Neural progenitor cell (in vitro differentiated cells): ENCODE measurements around the gene AOC1. TPM values are rescaled to one million over a fixed set of nuclear protein-coding genes. Genes with fewer than 3 reads are reported as not detected.

Experiments
- DNase-seq: peaks from one replicate; pipeline ENCODE4 v3.0.0-alpha.2; 2016; ENCODE audit warnings: low spot score
- H2AFZ ChIP-seq: fragments of 200-600 bp; sonication (generic); replicated peaks from 2 replicates; pipeline ENCODE4 v1.6.1; 2016; ENCODE audit warnings: antibody characterized with exemption
- H3F3A ChIP-seq: fragments of 200-600 bp; sonication (generic); 2 replicates; pipeline ENCODE4 v1.6.1; 2016; ENCODE audit warnings: antibody characterized with exemption, low read depth
- H3K27ac ChIP-seq: fragments of 200-600 bp; sonication (generic); 2 replicates; pipeline ENCODE4 v1.5.1; 2016; ENCODE audit warnings: mild to moderate bottlenecking
- H3K27me3 ChIP-seq: fragments of 200-600 bp; sonication (generic); 2 replicates; pipeline ENCODE4 v1.6.1; 2016; ENCODE audit warnings: mild to moderate bottlenecking, moderate library complexity
- H3K36me3 ChIP-seq: fragments of 200-600 bp; sonication (generic); 2 replicates; pipeline ENCODE4 v1.5.1; 2016
- H3K4me1 ChIP-seq: fragments of 200-600 bp; sonication (generic); 2 replicates; pipeline ENCODE4 v1.6.1; 2016; ENCODE audit warnings: mixed run types
- H3K4me2 ChIP-seq: fragments of 200-600 bp; sonication (generic); 2 replicates; pipeline ENCODE4 v1.6.1; 2016
- H3K4me3 ChIP-seq: fragments of 200-600 bp; sonication (generic); 2 replicates; pipeline ENCODE4 v1.5.1; 2016
- H3K79me2 ChIP-seq: fragments of 200-600 bp; sonication (generic); 2 replicates; pipeline ENCODE4 v1.6.1; 2016; ENCODE audit warnings: low read depth
- H3K9ac ChIP-seq: fragments of 200-600 bp; sonication (generic); 2 replicates; pipeline ENCODE4 v1.6.1; 2016
- H3K9me3 ChIP-seq: fragments of 200-600 bp; sonication (generic); 2 replicates; pipeline ENCODE4 v1.5.1; 2016; ENCODE audit warnings: low read depth
- H4K20me1 ChIP-seq: fragments of 200-600 bp; sonication (generic); 2 replicates; pipeline ENCODE4 v1.6.1; 2016; ENCODE audit warnings: low read depth
- H3K27ac Mint-ChIP-seq: 3 replicates; pipeline ENCODE4 v1.8.0; 2021; ENCODE audit warnings: mixed read lengths
- H3K27me3 Mint-ChIP-seq: 2 replicates; pipeline ENCODE4 v1.8.0; 2022; ENCODE audit warnings: low read depth, mild to moderate bottlenecking, inconsistent platforms, moderate library complexity, mixed read lengths; ENCODE audit not compliant: insufficient read depth
- H3K36me3 Mint-ChIP-seq: 3 replicates; pipeline ENCODE4 v1.8.0; 2021; ENCODE audit warnings: mixed read lengths
- H3K4me1 Mint-ChIP-seq: 3 replicates; pipeline ENCODE4 v1.8.0; 2021; ENCODE audit warnings: mixed read lengths
- H3K4me3 Mint-ChIP-seq: 3 replicates; pipeline ENCODE4 v1.8.0; 2021; ENCODE audit warnings: mild to moderate bottlenecking, moderate library complexity, mixed read lengths
- H3K9me3 Mint-ChIP-seq: 3 replicates; pipeline ENCODE4 v1.8.0; 2020; ENCODE audit warnings: mixed read lengths
- CTCF ChIP-seq: fragments of 200-600 bp; sonication (generic); IDR thresholded peaks from 2 replicates; pipeline ENCODE4 v1.5.1; 2017; ENCODE audit warnings: antibody characterized with exemption, mild to moderate bottlenecking
- EZH2 ChIP-seq: fragments of 200-600 bp; sonication (generic); IDR thresholded peaks from 2 replicates; pipeline ENCODE4 v1.6.1; 2017; ENCODE audit warnings: antibody characterized with exemption, mild to moderate bottlenecking, moderate library complexity
- EZH2phosphoT487 ChIP-seq: fragments of 200-600 bp; sonication (generic); IDR thresholded peaks from 2 replicates; pipeline ENCODE4 v1.6.1; 2017; ENCODE audit warnings: antibody characterized with exemption
- total RNA-seq: library from RNA; depleted of rRNA; stranded (reverse); fragments of >200 nt; gene quantifications from 2 replicates; pipeline ENCODE4 v1.2.3, GENCODE V29; 2015; ENCODE audit warnings: low replicate concordance

The AOC1 gene
- total RNA-seq, 1 donor from 2014 or later, result not detected

GRCh38 chr7:150824379-150825177, 27.7 kb upstream of the AOC1 start:
- no peak for DNase-seq
- Mint-ChIP-seq H3K27me3 (peaks cover 14% of the 10 kb centered on the region), H3K36me3 (no peaks in the 10 kb centered on the region), H3K27ac (no peak overlapping the region), H3K4me1 (no peaks in the 10 kb centered on the region), H3K4me3 (no peak overlapping the region), H3K9me3 (no peaks in the 10 kb centered on the region)
- Histone ChIP-seq H3K4me2 (no peak overlapping the region), H2AFZ (no peak overlapping the region), H3K4me1 (no peaks in the 10 kb centered on the region), H4K20me1 (no peaks in the 10 kb centered on the region), H3K79me2 (no peaks in the 10 kb centered on the region), H3K27me3 (no peaks in the 10 kb centered on the region), H3K27ac (no peak overlapping the region), H3K4me3 (no peak overlapping the region), H3K9ac (no peak overlapping the region), H3K36me3 (no peaks in the 10 kb centered on the region), H3K9me3 (peaks cover 3% of the 10 kb centered on the region), H3F3A (no peaks in the 10 kb centered on the region)
- TF ChIP-seq CTCF (no peak), EZH2phosphoT487 (no peak), EZH2 (no peak)

GRCh38 chr7:150826061-150826849, 26.1 kb upstream of the AOC1 start:
- Histone ChIP-seq H3K79me2 (no peaks in the 10 kb centered on the region), H3K27ac (no peak overlapping the region), H2AFZ (no peak overlapping the region), H3K27me3 (no peaks in the 10 kb centered on the region), H3K4me3 (no peak overlapping the region), H3K9ac (no peak overlapping the region), H4K20me1 (no peaks in the 10 kb centered on the region), H3F3A (no peaks in the 10 kb centered on the region), H3K4me2 (no peak overlapping the region), H3K4me1 (peaks cover 10% of the 10 kb centered on the region), H3K36me3 (no peaks in the 10 kb centered on the region), H3K9me3 (peaks cover 3% of the 10 kb centered on the region)
- DNase-seq, result no peak
- Mint-ChIP-seq H3K36me3 (no peaks in the 10 kb centered on the region), H3K27me3 (peaks cover 13% of the 10 kb centered on the region), H3K27ac (no peak overlapping the region), H3K4me1 (peaks cover 4% of the 10 kb centered on the region), H3K4me3 (no peak overlapping the region), H3K9me3 (no peaks in the 10 kb centered on the region)
- TF ChIP-seq EZH2phosphoT487 (no peak), CTCF (no peak), EZH2 (no peak)

GRCh38 chr7:150828384-150828783, 23.9 kb upstream of the AOC1 start:
- Histone ChIP-seq H3K9me3 (no peaks in the 10 kb centered on the region), H3K36me3 (no peaks in the 10 kb centered on the region), H3K79me2 (no peaks in the 10 kb centered on the region), H3K4me3 (no peak overlapping the region), H3K4me1 (peaks cover 10% of the 10 kb centered on the region), H3K27ac (no peak overlapping the region), H4K20me1 (no peaks in the 10 kb centered on the region), H3F3A (no peaks in the 10 kb centered on the region), H3K4me2 (no peak overlapping the region), H2AFZ (no peak overlapping the region), H3K9ac (no peak overlapping the region), H3K27me3 (no peaks in the 10 kb centered on the region)
- Mint-ChIP-seq H3K27me3 (peaks cover 14% of the 10 kb centered on the region), H3K4me3 (no peak overlapping the region), H3K4me1 (peaks cover 4% of the 10 kb centered on the region), H3K9me3 (no peaks in the 10 kb centered on the region), H3K36me3 (no peaks in the 10 kb centered on the region), H3K27ac (no peak overlapping the region)
- DNase-seq, result no peak
- TF ChIP-seq CTCF (no peak), EZH2 (no peak), EZH2phosphoT487 (no peak)
